HAP-1 (cell line): Measurements from ENCODE around the gene ACADSB.

Source experiments
- DNase-seq, 2 experiments: peaks; one replicate each; pipeline ENCODE4 v3.0.0-alpha.2; 2016 to 2020; ENCODE audit warnings: low spot score in 2 of 2
- H3K27me3 ChIP-seq: fragments of 250-450 bp; sonication (Bioruptor Pico); 2 replicates; pipeline ENCODE4 v1.5.1; 2020; ENCODE audit warnings: low read depth, mild to moderate bottlenecking, moderate library complexity
- H3K36me3 ChIP-seq: fragments of 250-450 bp; sonication (Bioruptor Pico); replicated peaks from 2 replicates; pipeline ENCODE4 v1.5.1; 2020; ENCODE audit warnings: mild to moderate bottlenecking
- H3K4me1 ChIP-seq: fragments of 250-450 bp; sonication (Bioruptor Pico); 2 replicates; pipeline ENCODE4 v1.5.1; 2020; ENCODE audit warnings: mild to moderate bottlenecking
- H3K4me3 ChIP-seq: fragments of 250-450 bp; sonication (Bioruptor Pico); 2 replicates; pipeline ENCODE4 v1.5.1; 2020; ENCODE audit warnings: mild to moderate bottlenecking, moderate library complexity
- H3K9me3 ChIP-seq: fragments of 250-450 bp; sonication (Bioruptor Pico); 2 replicates; pipeline ENCODE4 v1.5.1; 2020; ENCODE audit warnings: mild to moderate bottlenecking, moderate library complexity
- in situ Hi-C: fragments of 300-500 bp; cut with MboI; formaldehyde crosslinking; loops from 3 replicates; pipeline ENCODE4 v1.14.3; 2020; ENCODE audit warnings: low sequenced_read_pairs, inconsistent platforms, mixed read lengths

Gene ACADSB

GRCh38 chr10:122992031-122992585 is 16.7 kb upstream of the ACADSB start:
- DNase-seq, result no peak
- no peaks in the 10 kb centered on the region for H3K9me3 ChIP-seq
- H3K4me3 ChIP-seq, result no peak overlapping the region
- H3K4me1 ChIP-seq, result no peaks in the 10 kb centered on the region
- H3K27me3 ChIP-seq, result no peaks in the 10 kb centered on the region
- in situ Hi-C loops, result no loop called here
- peaks cover 22% of the 10 kb centered on the region for H3K36me3 ChIP-seq

- Histone ChIP-seq H3K4me3 (no peak overlapping the region), H3K36me3 (peaks cover 22% of the 10 kb centered on the region), H3K27me3 (no peaks in the 10 kb centered on the region), H3K4me1 (no peaks in the 10 kb centered on the region), H3K9me3 (no peaks in the 10 kb centered on the region)
- DNase-seq, result no peak
- in situ Hi-C loops, result no loop called here
Observed at GRCh38 chr10:122993797-122994336, 14.9 kb upstream of the ACADSB start.

GRCh38 chr10:122995936-122996335 is 12.9 kb upstream of the ACADSB start:
- Histone ChIP-seq H3K9me3 (no peaks in the 10 kb centered on the region), H3K27me3 (no peaks in the 10 kb centered on the region), H3K36me3 (peaks cover 22% of the 10 kb centered on the region), H3K4me1 (peaks cover 15% of the 10 kb centered on the region), H3K4me3 (no peak overlapping the region)
- in situ Hi-C loops, result no loop called here
- no peak for DNase-seq

DNA sequence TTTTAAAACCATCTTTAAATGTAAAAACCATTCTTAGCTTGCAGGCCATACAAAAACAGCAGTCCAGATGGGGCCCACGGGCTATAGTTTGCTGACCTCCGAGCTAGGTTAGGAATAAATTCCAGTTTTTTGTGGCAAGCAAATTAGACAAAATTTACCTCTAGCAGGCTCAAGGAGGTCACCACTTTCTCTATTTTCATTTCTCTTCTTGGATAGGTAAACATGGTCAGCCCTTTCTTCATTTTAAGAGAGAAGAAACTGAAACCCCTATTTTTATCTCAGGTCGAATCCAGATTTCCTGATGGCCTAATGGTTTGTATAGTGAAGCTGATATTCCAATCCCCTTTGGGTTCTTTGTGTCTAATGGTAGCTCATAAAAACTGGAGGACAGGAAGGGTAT is 10.9 kb upstream of the ACADSB start:
- Histone ChIP-seq H3K36me3 (peaks cover 22% of the 10 kb centered on the region), H3K27me3 (no peaks in the 10 kb centered on the region), H3K9me3 (no peaks in the 10 kb centered on the region), H3K4me1 (peaks cover 15% of the 10 kb centered on the region), H3K4me3 (no peak overlapping the region)
- DNase-seq, result no peak
- in situ Hi-C loops, result no loop called here

- H3K36me3 ChIP-seq, result peaks cover 19% of the 10 kb centered on the region
- no peak overlapping the region for H3K4me3 ChIP-seq
- H3K4me1 ChIP-seq, result peaks cover 15% of the 10 kb centered on the region
- in situ Hi-C loops, result no loop called here
- no peak for DNase-seq
- H3K9me3 ChIP-seq, result no peaks in the 10 kb centered on the region
- H3K27me3 ChIP-seq, result no peaks in the 10 kb centered on the region
Observed at GRCh38 chr10:122998360-122998917, 10.4 kb upstream of the ACADSB start.

DNA sequence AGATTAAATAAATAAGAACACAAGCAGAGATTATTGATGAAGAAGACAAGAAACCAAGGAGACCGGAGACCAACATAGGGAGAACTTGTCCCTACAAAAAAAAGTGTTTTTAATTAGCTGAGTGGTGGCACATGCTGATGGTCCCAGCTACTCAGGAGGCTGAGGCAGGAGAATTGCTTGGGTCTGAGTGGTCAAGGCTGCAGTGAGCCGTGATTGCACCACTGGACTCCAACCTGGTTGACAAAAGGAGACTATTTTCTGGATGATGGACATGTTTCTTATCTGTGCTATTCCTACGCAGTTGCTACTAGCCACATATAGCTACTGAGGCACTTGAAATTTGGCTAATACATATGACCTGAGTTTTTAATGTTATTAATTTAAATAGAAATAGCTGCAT is 9.9 kb upstream of the ACADSB start:
- in situ Hi-C loops, result no loop called here
- no peaks in the 10 kb centered on the region for H3K9me3 ChIP-seq
- H3K4me1 ChIP-seq, result peaks cover 15% of the 10 kb centered on the region
- H3K4me3 ChIP-seq, result no peak overlapping the region
- peaks cover 15% of the 10 kb centered on the region for H3K36me3 ChIP-seq
- no peak for DNase-seq
- H3K27me3 ChIP-seq, result no peaks in the 10 kb centered on the region

GRCh38 chr10:122999347-122999746 is 9.5 kb upstream of the ACADSB start:
- peak in 1 of 2 experiments; percentile 15 for DNase-seq
- Histone ChIP-seq H3K27me3 (no peaks in the 10 kb centered on the region), H3K9me3 (no peaks in the 10 kb centered on the region), H3K4me3 (no peak overlapping the region), H3K36me3 (peaks cover 10% of the 10 kb centered on the region), H3K4me1 (peaks cover 15% of the 10 kb centered on the region)
- in situ Hi-C loops, result no loop called here

GRCh38 chr10:123000155-123000554 is 8.7 kb upstream of the ACADSB start:
- H3K4me3 ChIP-seq, result no peak overlapping the region
- peaks cover 7% of the 10 kb centered on the region for H3K36me3 ChIP-seq
- in situ Hi-C loops, result no loop called here
- no peak for DNase-seq
- H3K9me3 ChIP-seq, result no peaks in the 10 kb centered on the region
- H3K4me1 ChIP-seq, result peaks cover 15% of the 10 kb centered on the region
- H3K27me3 ChIP-seq, result no peaks in the 10 kb centered on the region

GRCh38 chr10:123001370-123001769 is 7.4 kb upstream of the ACADSB start:
- no peaks in the 10 kb centered on the region; the same call in none of the 2 replicates for H3K36me3 ChIP-seq
- H3K27me3 ChIP-seq, result no peaks in the 10 kb centered on the region
- in situ Hi-C loops, result no loop called here

GRCh38 chr10:123004298-123004697 is 4.5 kb upstream of the ACADSB start:
- Histone ChIP-seq H3K9me3 (no peaks in the 10 kb centered on the region), H3K27me3 (no peaks in the 10 kb centered on the region), H3K4me1 (peaks cover 23% of the 10 kb centered on the region), H3K36me3 (no peaks in the 10 kb centered on the region; the same call in 1 of the 2 replicates), H3K4me3 (no peak overlapping the region)
- no peak for DNase-seq
- in situ Hi-C loops, result no loop called here

More at GRCh38 chr10:123001370-123001769, 7.4 kb upstream of the ACADSB start:
- Histone ChIP-seq H3K9me3 (no peaks in the 10 kb centered on the region), H3K4me3 (no peak overlapping the region), H3K4me1 (peaks cover 17% of the 10 kb centered on the region)
- DNase-seq, result no peak

DNA sequence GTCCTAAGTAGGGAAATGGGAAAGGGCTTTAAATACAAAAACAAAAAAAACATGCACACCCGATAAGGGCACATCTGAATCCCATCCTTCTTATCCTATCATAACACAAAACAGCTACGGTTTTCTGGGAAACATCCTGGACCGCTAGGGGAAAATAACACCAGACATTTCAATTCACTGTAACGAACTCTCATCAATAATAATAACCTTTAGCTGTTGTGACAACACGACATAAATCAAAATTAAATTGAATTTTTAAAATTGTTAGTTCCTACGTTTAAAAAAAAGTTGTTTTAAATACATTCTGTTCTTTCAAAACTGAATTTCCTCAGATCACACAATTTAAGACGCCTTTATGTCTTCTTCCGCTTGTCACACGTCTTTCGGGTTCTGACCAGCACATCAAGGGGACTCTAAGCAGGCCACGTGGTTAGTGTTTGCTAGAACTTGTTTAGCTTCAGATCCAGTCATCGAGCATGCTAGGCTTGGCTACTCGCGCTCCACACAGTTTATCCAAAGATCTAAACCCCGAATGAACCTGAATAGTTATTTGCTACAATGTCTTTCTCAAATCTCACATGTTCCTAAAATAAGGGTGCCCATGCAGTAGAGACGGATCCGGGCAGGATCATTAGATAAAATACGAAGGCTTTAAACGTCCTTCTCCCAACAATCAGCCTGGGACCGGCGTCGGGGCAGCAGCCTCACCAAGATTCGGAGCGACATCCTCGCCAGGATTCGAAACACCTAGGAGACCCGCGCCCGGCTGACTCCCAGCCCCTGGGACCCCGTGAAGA is 1.1 kb upstream of the ACADSB start:
- no peaks in the 10 kb centered on the region; the same call in 1 of the 2 replicates for H3K36me3 ChIP-seq
- no peaks in the 10 kb centered on the region for H3K9me3 ChIP-seq
- DNase-seq, result peak; percentile 50 to 68
- no peaks in the 10 kb centered on the region for H3K27me3 ChIP-seq
- in situ Hi-C loops, result no loop called here
- peak overlapping the region; percentile 97 for H3K4me3 ChIP-seq
- peaks cover 9% of the 10 kb centered on the region for H3K4me1 ChIP-seq

GRCh38 chr10:123009105-123009820 is 457 bp downstream of the ACADSB start:
- DNase-seq, result peak in 1 of 2 experiments; percentile 31
- Histone ChIP-seq H3K4me1 (peaks cover 9% of the 10 kb centered on the region), H3K36me3 (no peaks in the 10 kb centered on the region; the same call in 1 of the 2 replicates), H3K4me3 (peak overlapping the region; percentile 97), H3K27me3 (no peaks in the 10 kb centered on the region), H3K9me3 (no peaks in the 10 kb centered on the region)
- in situ Hi-C loops, result no loop called here

DNA sequence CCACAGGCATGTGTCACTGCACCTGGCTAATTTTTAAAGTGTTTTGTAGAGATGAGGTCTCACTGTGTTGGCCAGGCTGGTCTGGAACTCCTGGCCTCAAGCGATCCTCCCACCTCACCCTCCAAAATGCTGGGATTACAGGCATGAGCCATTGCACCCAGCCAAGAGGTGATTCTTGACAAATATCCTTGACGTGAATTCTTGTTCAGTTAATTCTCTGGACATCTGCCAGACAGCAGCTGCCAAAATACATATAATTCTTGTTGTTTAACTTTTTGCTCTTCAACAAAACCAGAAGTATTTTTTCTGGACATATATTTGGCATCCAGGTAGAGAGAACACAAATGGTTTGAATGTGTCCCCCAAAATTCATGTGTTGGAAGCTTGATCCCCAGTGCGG is 3.2 kb downstream of the ACADSB start:
- in situ Hi-C loops, result no loop called here
- peaks cover 4% of the 10 kb centered on the region for H3K4me1 ChIP-seq
- H3K4me3 ChIP-seq, result no peak overlapping the region
- no peaks in the 10 kb centered on the region for H3K27me3 ChIP-seq
- no peaks in the 10 kb centered on the region for H3K9me3 ChIP-seq
- H3K36me3 ChIP-seq, result no peaks in the 10 kb centered on the region; the same call in 1 of the 2 replicates
- DNase-seq, result no peak
